GM04503 (cell line): ENCODE measurements around the gene EGR1.
"Not testable (repeated sequence)": the region's sequence is repeated elsewhere in the genome, so short reads cannot be mapped to it uniquely, and the experiment has no call there.

Experiments
- DNase-seq: peaks from one replicate; pipeline ENCODE4 v3.0.0-alpha.2; 2012; ENCODE audit warnings: low read depth

EGR1 gene

DNA sequence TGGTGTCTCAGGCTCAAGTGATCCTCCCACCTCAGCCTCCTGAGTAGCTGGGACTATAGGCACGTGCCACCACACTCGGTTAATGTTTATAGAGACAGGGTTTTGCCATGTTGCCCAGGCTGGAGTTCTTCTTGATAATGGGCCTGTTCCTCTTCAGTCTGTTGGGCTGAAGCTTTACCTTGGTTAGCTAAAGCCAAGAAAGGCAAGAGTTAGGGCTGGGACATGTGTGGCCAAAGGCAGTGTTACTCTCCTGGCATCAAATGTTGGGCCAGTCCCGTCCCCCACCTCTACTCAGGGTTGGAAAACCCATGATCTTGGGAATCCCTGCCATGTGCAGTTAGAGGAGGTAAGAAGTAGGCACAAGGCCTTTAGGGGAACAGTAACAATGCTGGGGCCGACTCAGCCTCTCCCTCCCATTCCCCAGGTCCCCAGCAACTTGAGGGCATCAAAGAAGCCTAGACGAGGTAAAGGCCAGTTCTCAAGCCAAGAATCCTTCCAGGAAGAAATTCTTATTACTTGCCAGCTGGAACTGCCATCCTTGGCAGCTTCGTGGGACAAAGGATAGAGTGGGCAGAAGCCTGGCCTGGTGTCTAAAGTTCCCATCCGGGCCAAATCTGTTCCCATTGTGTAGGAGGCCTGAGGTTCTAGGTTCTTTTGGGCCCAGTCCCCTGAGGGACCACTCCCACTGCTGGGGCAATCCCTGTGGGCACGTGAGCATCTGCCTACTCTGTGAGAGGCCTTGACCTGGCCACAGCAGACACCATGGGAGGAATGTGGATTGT, 4.5 kb downstream of the EGR1 start:
- DNase-seq, result no peak

GRCh38 chr5:138470322-138471051, 5.2 kb downstream of the EGR1 start:
- no peak for DNase-seq

DNA sequence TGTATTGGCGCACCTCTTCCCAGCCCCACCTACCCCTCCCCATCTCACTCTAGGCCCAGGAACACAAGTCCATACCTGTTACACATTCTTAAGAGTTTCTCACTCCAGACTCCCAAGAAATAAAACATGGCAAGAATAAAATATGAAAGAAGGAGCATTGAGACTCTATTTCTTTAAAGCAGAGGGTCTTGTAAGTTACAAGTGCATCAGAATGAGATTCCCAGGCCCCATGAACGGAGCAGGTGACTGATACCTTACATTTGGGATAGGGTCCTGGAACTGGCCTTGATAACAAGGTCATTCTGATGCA, 5.7 kb downstream of the EGR1 start:
- DNase-seq, result no peak

DNA sequence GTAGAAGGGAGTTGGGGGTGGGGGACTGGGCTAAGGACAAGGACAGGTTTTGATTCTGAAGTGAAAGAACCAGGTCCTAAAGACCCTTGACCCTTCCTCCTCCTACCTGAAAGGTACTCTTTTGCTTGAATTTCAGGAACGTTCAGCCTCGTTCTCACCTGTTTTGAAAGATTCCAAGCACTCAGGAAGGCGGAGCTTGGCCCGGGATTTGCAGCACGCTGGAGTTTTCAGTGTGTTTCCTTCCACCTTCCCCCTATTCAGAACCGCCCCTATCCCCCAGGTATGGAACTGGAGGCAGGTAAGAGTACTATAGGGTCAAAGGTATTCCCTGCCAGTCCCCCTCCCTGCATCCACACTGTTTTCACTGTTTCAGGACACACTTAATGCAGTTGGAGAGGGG, 7.1 kb downstream of the EGR1 start:
- DNase-seq, result no peak

GRCh38 chr5:138473151-138473550, 7.9 kb downstream of the EGR1 start:
- not testable (repeated sequence) for DNase-seq

DNA sequence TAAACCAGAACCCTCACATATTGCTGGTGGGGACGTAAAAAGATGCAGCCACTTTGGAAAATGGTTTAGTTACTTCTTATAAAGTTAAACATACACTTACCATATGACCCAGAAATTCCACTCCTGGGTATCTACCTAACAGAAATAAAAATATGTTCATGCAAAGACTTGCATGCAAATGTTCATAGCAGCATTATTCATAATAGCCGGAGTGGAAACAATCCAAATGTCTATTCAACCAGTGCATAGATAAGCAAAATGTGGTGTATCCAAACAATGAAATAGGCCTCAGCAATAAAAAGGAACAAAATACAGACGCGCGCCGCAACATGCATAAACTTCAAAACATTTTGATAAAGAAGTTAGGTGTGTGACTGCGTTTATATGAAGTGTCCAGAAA, 11.6 kb downstream of the EGR1 start:
- DNase-seq, result no peak

DNA sequence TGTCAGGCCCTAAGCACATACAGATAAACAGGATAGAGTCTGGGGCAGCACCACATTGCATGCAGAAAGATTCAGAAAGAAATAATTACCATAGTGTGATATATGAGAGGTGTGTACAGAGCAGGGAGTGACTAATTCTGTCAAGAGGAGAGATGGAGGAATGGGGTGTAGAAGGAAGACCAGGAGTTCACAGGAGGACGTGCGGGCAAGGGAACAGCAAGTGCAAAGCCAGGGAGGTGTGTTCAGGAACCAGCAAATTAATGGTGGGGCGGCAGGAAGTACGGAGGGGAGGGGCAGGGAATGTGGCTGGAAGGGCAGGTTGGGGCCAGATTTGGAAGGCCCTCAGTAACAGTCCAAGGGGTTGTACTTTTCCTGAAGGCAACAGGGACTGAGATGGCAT, 17.4 kb downstream of the EGR1 start:
- no peak for DNase-seq

GRCh38 chr5:138488481-138488945, 23.2 kb downstream of the EGR1 start:
- no peak for DNase-seq

DNA sequence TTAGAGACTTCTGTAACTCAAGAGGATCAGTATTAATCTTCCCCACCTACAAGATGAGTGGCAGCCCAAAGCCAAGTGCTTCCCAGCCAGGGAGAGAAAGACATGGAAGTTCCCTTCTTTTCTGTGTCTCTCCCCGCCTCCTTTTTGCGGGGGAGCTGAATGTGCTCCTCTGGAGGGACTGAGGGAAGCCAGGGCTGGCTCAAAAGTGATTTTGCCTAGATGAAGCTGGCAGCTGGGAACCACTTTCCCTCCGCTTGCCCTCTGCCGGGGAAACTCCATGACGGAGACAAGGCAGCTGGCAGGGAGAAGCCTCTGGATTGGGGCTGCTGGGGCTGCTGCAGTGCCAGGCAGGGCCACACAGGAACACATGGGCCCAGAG, 24.4 kb downstream of the EGR1 start:
- DNase-seq, result no peak

GRCh38 chr5:138490648-138491283, 25.5 kb downstream of the EGR1 start:
- DNase-seq, result no peak

- no peak for DNase-seq
Measured at GRCh38 chr5:138491284-138491648, 26.0 kb downstream of the EGR1 start.

DNA sequence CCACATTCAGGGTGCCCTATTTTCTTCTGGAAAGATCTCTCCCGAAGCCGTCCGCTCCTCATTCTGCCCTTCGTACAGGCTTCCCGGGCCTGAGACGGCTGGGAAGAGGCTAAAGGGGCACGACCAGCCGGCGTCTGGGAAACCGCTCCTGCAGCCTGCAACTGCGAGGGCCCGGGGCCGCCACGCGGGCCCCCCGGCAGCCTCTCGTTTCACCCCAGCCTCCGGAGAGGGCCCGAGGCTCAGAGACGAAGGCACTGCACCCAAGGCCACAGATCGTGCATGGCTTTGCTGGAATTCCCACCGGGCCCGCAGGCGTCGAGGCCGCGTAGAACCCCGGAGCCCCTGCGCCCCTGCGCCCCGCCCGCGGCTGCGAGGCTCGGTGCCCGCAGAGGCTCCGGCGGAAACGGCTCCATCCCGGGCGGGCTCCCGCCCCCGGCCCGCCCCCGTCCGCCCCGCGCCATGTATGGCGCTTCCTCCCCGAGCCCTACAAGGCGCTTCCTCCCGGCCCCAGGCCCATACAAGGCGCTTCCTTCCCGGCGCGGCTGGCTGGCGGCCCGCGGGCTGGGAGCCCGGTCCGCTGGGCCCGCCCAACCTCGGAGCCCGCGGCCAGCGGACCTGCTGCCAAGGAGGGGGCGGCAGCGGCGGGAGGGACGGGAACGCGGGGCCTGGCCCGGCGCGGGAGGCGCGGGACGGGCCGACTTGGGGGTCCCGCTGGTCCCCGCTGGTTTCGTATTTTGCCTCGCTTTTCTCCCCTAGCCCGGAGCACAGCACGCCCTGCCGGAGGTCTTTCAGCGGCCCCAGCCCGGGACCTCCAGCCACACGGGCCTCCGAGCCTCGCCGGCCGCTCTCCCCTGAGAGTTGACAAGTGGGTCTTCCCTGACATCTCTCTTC, 26.6 kb downstream of the EGR1 start:
- DNase-seq, result no peak

GRCh38 chr5:138492560-138493045, 27.3 kb downstream of the EGR1 start:
- DNase-seq, result no peak

DNA sequence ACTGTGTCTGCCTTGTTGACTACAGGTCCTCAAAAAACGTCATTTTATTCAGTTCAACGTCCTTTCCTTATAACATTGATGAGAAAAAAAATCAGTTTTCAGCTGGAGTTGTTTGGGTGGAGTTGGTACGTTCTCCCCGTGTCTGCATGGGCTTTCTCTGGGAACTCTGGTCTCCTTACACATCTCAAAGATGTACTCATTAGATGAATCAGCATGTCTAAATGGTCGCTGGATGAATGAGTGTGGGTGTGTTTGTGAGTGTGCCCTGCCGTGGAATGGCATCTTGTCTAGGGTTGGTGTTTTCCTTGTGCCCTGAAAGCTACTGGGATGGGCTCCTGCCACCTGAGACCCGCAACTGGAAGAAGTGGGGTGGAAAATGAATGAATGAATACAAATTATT, 30.1 kb downstream of the EGR1 start:
- no peak for DNase-seq

GRCh38 chr5:138498376-138498775, 33.1 kb downstream of the EGR1 start:
- no peak for DNase-seq

DNA sequence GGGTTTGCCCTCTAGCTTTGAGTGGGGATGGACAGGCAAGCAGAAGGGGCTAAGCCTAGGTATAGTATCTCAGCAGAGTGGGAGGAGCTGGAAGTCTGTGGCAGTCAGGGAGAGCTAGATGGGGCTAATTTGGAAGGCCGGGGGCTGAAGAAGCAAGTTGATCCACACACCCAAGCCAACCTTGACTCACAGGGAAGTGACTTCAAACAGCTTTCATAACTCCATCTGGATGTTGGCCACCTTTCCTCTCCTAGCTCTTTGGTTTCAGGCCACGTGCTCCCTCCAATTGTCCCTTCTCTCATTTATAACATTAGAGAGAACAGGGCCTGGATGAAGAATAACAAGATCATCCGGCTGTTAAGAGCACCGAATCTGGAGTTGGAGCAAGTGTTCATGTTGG, 36.8 kb downstream of the EGR1 start:
- no peak for DNase-seq

GRCh38 chr5:138502521-138502920, 37.2 kb downstream of the EGR1 start:
- no peak for DNase-seq

DNA sequence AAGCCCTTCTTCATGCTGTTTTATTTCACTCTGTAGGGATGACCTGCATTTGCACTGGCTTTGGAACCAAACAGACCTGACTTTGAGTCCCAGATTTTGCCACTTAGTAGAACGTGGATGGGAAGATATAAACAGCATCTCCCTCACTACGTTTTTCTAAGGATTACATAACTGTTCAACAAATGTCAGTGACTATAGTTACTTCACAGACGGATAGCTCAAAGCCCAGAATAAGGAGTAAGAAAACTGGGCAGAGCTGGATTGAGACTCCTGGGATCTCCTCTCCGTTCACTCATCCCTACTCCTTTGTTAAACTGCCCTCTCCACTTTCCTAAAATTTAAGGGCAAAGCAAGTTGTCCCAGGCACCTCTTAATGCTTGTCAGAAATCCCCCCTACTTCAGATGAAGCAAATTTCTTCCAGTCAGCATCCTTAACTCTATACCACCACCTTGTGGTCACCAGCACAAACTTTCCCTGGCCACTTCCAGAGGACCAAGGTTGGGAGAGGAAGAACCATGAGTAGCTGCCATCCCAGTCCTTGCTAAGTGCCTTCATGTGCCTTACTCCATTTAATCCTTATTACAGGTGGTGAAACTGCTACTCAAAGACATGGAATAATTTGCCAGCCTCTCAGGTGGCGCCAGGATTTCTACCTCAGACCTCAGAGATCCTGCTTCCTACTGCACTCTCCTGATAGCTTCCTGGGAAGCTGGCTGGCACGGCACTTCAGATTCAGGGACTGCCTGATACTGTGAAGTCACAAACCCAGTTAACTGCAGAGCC, 38.4 kb downstream of the EGR1 start:
- DNase-seq, result no peak

DNA sequence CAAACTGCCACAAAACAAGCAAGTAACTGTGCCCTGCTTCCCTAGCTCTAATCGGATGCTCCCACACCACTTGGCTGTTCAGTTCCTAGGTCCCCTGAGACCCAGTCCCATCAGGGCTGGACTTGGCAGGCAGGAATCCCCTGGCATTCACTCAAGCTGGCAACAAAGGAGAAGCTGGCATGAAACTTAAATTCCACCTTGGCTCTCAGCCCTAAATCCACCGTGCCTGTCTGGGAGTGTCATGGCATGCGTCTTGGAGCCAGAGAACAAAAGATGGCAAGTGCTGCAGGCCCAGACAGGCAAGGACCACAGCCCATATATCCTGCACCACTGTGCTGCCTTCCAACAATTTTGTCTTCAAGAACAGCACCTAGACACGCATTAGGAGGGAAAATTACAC, 39.5 kb downstream of the EGR1 start:
- DNase-seq, result no peak

GRCh38 chr5:138506370-138507306, 41.4 kb downstream of the EGR1 start:
- no peak for DNase-seq
